OCI-M2 (cell line): ENCODE results near the gene TSPAN9.
"Not testable (repeated sequence)": the region's sequence is repeated elsewhere in the genome, so short reads cannot be mapped to it uniquely, and the experiment has no call there.

Experiments
- DNase-seq: peaks from one replicate; lab custom pipeline; 2025; ENCODE audit not compliant: unreplicated experiment; lab: John Stamatoyannopoulos, UW

Gene TSPAN9

GRCh38 chr12:3043406-3043805 is 33.8 kb upstream of the TSPAN9 start:
- no peak for DNase-seq

DNA sequence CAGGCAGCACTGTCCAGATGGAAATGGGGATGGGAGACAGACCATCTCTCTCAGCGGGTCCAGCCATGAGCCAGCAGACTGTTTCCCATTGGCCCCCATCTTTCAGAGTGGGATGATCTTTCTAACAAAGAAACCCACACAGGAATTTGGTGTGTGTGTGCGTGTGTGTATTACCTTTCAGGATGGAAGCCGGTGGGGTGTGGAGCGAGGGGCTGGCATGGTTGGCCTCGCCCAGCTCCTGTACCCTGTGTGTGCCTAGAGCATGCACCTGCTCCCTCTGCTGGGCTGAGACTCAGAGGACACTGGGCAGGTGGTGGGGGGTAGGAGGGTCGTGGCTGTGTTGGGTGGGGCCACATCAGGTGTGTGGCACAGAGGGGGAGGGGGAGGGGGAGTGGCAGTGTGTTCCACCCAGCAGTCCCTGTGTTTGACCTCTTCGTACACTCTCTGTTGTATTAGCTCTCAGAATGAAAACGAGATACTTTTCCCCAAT is 33.0 kb upstream of the TSPAN9 start:
- DNase-seq, result no peak

- no peak for DNase-seq
These were observed 31.7 kb upstream of the TSPAN9 start for GRCh38 chr12:3045494-3045893.

- no peak for DNase-seq
These were observed 31.2 kb upstream of the TSPAN9 start for GRCh38 chr12:3045989-3046388.

- no peak for DNase-seq
These were observed 30.6 kb upstream of the TSPAN9 start for GRCh38 chr12:3046441-3047200.

DNA sequence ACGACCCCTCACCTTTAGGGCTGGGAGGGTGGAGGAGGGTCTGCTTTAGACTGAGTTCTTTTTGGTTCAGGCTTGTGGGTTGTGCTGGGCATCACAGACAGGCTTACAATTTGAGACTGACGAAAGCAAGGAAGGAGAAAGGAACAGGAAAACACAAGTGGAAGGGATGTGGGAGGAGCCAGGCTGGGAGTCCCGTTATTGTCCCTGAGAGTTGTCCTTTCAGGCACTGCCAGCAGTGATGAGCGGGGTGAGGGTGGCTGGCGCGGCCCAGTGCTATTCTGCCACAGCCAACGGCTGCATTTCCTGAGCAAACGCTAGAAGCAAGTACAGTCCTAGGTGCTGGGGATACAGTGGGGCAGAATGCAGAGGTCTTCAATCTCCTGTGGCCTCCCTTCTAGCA is 29.2 kb upstream of the TSPAN9 start:
- DNase-seq, result no peak

GRCh38 chr12:3048540-3048939 is 28.6 kb upstream of the TSPAN9 start:
- DNase-seq, result no peak

- no peak for DNase-seq
These were observed 28.0 kb upstream of the TSPAN9 start for GRCh38 chr12:3049176-3049575.

- no peak for DNase-seq
These were observed 27.4 kb upstream of the TSPAN9 start for GRCh38 chr12:3049611-3050249.

- DNase-seq, result no peak
These were observed 22.8 kb upstream of the TSPAN9 start for GRCh38 chr12:3054374-3054773.

DNA sequence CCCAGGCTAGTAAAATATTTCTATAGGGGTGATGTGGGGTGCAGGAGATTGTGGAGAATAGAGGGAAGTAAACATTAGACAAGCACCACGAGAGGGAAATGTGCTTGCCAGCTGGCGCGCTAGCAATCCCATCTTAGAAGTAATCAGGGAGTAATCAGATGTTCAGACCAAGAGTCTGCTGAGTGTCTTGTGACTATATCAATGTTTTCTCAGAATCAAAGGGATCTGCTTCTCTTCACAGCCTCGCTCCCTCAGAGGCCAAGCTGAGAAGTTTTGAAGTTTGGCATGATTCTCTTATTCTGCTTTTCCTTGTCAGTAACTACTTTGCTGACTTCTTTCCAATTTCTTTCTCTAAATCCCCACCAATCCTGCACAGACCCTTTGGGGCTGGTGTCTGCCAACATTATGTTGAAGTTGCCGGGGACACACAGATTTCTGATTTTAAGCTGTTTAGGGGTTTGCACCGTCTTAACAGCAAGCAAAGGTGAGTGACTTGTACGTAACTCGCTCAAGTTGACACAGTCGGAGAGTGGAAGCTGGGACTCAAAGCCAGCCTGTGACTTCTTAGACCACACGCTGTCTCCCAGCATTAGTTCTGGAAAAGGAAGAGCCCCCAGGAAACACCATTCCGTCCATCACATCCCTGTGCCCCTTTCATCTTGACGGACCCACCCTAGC is 22.0 kb upstream of the TSPAN9 start:
- DNase-seq, result no peak

DNA sequence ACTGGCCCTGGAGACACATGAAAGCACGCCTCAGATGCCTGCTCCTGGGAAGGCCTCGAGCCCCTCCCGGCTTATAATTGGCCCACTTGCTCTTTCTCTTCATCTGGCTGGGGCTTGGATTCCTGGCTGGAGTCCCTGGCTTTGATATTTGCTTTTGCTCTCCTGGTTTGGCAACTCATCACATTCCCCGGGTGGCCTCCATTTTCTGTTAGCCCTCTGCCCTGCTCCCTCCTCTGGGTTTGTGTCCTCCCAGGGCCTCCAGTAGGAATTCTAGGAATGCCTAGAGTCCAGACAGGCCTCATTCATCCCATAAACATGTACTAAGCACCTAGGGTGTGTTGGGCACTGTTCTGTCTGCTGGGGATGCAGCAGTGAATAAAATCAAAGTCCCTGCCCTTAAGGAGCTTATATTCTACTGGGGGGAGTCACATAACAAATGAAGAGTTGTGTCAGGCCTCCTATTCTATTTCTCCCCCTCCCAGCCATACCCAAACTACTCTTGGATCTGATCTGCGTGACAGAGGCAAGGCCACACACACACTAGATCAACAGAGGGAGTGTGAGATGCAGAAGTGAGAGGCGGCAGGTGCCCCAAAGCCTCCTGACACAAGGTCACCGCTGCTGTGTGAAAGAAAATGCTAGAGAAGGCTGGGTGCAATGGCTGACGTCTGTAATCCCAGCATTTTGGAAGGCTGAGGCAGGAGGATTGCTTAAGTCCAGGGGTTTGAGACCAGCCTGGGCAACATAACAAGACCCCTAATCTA is 21.3 kb upstream of the TSPAN9 start:
- DNase-seq, result no peak

DNA sequence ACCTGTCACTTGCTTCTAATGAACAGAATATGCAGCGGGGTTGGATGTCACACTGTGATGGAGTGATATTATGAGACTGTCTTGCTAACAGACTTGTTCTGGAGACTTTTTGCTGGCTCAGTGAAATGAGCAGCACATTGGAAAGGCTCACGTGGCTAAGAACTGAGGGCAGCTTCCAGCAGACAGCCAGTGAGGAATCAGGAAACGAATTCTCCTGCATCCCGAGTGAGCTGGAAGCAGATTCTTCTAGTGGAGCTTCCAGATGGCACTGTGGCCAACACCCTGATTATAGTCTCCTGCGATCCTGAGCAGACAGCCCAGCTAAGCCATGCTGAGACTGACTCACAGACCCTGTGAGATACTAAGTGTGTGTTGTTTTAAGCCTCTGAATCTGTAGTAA is 16.1 kb upstream of the TSPAN9 start:
- no peak for DNase-seq

- no peak for DNase-seq
These were observed 15.5 kb upstream of the TSPAN9 start for GRCh38 chr12:3061501-3062215.

DNA sequence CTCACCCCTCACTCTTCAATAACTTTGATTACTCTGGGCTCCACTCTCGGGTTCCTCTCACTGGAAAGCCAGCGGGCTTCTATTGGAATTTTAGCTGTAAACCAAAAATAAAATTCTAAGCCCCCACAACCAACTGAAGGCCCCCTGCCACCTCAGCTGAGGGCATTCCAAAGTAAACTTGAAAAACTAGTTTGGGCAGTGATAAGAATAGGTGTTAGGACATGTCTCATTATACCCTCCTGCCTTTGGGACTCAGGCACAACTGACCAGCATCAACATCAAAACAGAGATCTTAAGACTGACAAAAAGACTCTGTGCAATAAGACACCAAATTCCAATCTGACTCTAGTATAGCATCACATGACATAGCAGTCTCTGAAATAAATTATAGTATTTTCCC is 11.9 kb upstream of the TSPAN9 start:
- no peak for DNase-seq

GRCh38 chr12:3065846-3066245 is 11.3 kb upstream of the TSPAN9 start:
- DNase-seq, result not testable (repeated sequence)

DNA sequence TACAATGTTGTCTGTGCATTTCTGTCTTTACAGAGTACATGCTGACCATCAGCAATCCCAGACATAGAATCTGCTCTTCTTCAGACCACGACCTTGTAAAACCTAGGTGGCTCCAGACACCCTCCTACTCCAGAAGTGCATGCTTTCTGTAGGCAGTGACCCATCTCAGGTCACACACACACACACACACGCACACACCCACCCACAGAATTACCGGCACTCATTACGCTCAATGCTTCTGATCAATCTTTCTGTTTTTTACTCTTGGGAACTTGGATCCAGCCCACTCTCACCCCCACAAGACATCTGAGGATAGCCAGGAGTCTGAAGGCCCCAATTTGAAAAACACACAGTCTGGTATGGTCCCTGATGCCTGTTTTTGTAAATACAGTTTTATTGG is 7.5 kb upstream of the TSPAN9 start:
- no peak for DNase-seq

DNA sequence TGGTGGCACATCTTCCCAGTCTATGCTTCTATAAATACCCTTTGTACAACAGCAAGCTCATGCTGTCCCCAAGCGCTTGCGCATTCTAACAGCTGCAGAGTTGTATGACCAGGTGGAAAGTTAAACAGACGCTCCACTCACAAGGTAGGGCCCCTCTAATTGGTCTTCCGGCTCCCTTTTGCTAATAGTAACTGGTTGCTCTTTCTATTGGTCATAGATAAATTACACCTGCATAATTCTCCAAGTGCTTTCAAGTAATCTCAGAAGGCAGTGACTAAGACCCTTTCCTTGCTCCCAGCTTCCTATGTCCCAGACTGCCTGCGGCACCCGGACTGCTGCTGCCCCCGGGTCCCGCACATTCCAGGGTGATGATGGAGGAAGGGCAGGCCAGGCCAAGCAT is 6.1 kb upstream of the TSPAN9 start:
- no peak for DNase-seq

DNA sequence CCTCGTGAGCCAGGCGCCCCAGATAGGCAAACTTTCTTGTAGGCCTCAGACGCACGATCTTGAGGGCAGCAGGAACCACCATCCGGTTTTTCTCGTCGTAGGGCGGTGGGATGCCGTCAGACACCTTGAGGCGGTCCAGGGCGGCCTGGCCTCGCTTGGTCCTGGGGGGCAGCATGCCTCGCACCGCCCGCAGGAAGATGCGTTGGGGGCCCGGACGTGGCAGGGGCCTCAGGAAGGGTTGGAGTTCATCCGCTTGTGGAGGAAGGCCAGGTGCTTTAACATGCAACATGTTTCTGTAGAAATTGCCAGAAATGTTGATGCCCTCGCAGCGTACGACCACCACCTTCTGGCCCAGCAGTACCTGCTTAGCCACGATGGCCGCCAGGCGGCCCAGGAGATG is 5.5 kb upstream of the TSPAN9 start:
- no peak for DNase-seq

GRCh38 chr12:3073438-3074250 is 3.5 kb upstream of the TSPAN9 start:
- DNase-seq, result no peak
